ENCODE results near the gene BNC2. TPM values are rescaled to one million over a fixed set of nuclear protein-coding genes. Genes with fewer than 3 reads are reported as not detected.

Gene BNC2
- total RNA-seq, 6 experiments from 2014 or later: 19.0 to 28.7 (median 25.4) TPM

DNA sequence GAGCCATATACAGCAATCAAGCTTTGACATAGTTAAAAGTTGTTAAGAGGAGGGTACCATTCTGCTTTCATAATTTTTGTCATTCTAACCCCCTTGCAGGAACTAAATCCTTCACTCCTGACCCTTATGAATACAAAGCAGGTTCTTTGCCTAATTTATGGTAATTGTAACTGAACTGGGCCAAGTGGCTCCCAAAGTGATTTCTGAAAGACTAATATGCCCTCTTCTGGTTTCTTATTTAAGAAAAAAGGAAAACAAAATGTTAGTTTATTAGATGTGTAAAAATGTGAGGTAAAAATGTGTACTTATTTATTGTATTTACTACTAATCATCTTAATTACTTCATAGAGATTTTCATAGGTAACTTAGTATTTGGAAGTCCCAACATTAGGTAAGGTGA lies 268.5 kb downstream of the BNC2 start:
- no peaks in the 10 kb centered on the region for H3K27me3 Mint-ChIP-seq (ENCODE audit: insufficient read depth)
- no peaks in the 10 kb centered on the region for H3K9me3 Mint-ChIP-seq
- no peaks in the 10 kb centered on the region; the same call in 1 of the 2 replicates for H3K36me3 Mint-ChIP-seq (ENCODE audit: low read depth)
- H3K4me1 Mint-ChIP-seq (ENCODE audit: low read depth): peaks cover 11% of the 10 kb centered on the region
- DNase-seq: no peak
- TF ChIP-seq CTCF (IDR thresholded peaks at IDR 0.05): peak; percentile 29; the same call in 1 of the 2 replicates
- H3K27ac Mint-ChIP-seq: no peak overlapping the region
- H3K4me3 Mint-ChIP-seq: no peak overlapping the region

DNA sequence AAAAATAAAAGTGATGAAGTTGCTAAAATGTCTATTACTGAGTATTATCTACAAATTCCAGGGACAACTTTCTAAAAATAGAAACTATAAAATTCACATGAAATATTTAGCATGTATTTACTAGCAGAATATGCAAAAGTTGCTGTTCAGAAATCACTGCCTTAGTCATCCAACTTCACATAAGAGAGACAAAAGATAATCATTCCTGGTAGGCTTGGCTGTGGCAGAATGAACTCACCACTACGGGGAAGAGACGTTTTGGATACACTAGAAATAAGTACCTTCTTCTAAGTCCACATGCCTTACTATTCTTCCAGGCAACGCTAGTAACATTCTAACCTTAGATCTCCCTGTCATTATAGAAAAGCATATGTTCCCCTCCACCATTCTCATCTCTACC lies 272.2 kb downstream of the BNC2 start:
- H3K4me3 Mint-ChIP-seq: no peak overlapping the region
- no peaks in the 10 kb centered on the region for H3K9me3 Mint-ChIP-seq
- H3K27ac Mint-ChIP-seq: no peak overlapping the region
- no peaks in the 10 kb centered on the region for H3K27me3 Mint-ChIP-seq (ENCODE audit: insufficient read depth)
- no peak for DNase-seq
- peaks cover 14% of the 10 kb centered on the region for H3K4me1 Mint-ChIP-seq (ENCODE audit: low read depth)
- no peak for TF ChIP-seq CTCF (IDR thresholded peaks at IDR 0.05)
- H3K36me3 Mint-ChIP-seq (ENCODE audit: low read depth): no peaks in the 10 kb centered on the region

GRCh38 chr9:16597136-16597535 lies 273.3 kb downstream of the BNC2 start:
- no peak for DNase-seq
- no peaks in the 10 kb centered on the region for H3K36me3 Mint-ChIP-seq (ENCODE audit: low read depth)
- peaks cover 14% of the 10 kb centered on the region for H3K4me1 Mint-ChIP-seq (ENCODE audit: low read depth)
- no peak for TF ChIP-seq CTCF (IDR thresholded peaks at IDR 0.05)
- no peaks in the 10 kb centered on the region for H3K9me3 Mint-ChIP-seq
- no peak overlapping the region for H3K4me3 Mint-ChIP-seq
- H3K27ac Mint-ChIP-seq: no peak overlapping the region
- no peaks in the 10 kb centered on the region for H3K27me3 Mint-ChIP-seq (ENCODE audit: insufficient read depth)

GRCh38 chr9:16595227-16595626 lies 275.2 kb downstream of the BNC2 start:
- H3K27me3 Mint-ChIP-seq (ENCODE audit: insufficient read depth): no peaks in the 10 kb centered on the region
- no peak overlapping the region for H3K4me3 Mint-ChIP-seq
- peaks cover 14% of the 10 kb centered on the region for H3K4me1 Mint-ChIP-seq (ENCODE audit: low read depth)
- H3K36me3 Mint-ChIP-seq (ENCODE audit: low read depth): no peaks in the 10 kb centered on the region
- no peaks in the 10 kb centered on the region for H3K9me3 Mint-ChIP-seq
- no peak for TF ChIP-seq CTCF (IDR thresholded peaks at IDR 0.05)
- H3K27ac Mint-ChIP-seq: no peak overlapping the region
- DNase-seq: no peak

GRCh38 chr9:16594787-16595186 lies 275.7 kb downstream of the BNC2 start:
- no peak for TF ChIP-seq CTCF (IDR thresholded peaks at IDR 0.05)
- Mint-ChIP-seq H3K9me3 (no peaks in the 10 kb centered on the region), H3K36me3 (ENCODE audit: low read depth) (no peaks in the 10 kb centered on the region), H3K4me3 (no peak overlapping the region), H3K27ac (no peak overlapping the region), H3K4me1 (ENCODE audit: low read depth) (peaks cover 14% of the 10 kb centered on the region), H3K27me3 (ENCODE audit: insufficient read depth) (no peaks in the 10 kb centered on the region)
- DNase-seq: no peak

DNA sequence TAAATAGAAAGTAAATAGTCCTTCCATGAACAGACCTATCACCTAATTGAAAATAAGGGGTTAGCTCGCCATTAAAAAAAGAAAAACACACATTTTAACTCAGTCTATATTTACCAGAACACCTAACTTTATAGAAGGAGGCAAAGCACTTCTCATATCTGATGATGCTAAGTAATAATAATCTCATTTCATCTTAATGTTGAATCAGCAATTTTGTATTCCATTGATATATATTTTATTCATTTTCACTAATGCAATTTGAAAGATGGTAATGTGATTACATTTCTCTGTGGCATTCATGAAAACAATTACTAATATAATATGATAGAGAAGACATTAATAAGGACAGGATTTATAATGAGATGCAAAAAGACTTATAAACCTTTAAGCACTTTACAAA lies 276.7 kb downstream of the BNC2 start:
- no peak for TF ChIP-seq CTCF (IDR thresholded peaks at IDR 0.05)
- H3K27ac Mint-ChIP-seq: no peak overlapping the region

More for the DNA sequence above, 276.7 kb downstream of the BNC2 start:
- no peaks in the 10 kb centered on the region for H3K36me3 Mint-ChIP-seq (ENCODE audit: low read depth)
- H3K4me1 Mint-ChIP-seq (ENCODE audit: low read depth): peaks cover 14% of the 10 kb centered on the region
- no peaks in the 10 kb centered on the region for H3K9me3 Mint-ChIP-seq
- H3K27me3 Mint-ChIP-seq (ENCODE audit: insufficient read depth): no peaks in the 10 kb centered on the region
- no peak for DNase-seq
- no peak overlapping the region for H3K4me3 Mint-ChIP-seq
